NT2/D1 (cell line): ENCODE data around the gene ZCWPW1.
"Not testable (repeated sequence)": the region's sequence is repeated elsewhere in the genome, so short reads cannot be mapped to it uniquely, and the experiment has no call there.

Experiments used
- DNase-seq: peaks from one replicate; pipeline ENCODE4 v3.0.0-alpha.2; 2011; ENCODE audit warnings: low read depth, low spot score
- H3K27me3 ChIP-seq: 2 replicates; pipeline ENCODE4 v1.6.0; 2011; ENCODE audit warnings: mild to moderate bottlenecking; ENCODE audit not compliant: insufficient read length, insufficient read depth
- H3K36me3 ChIP-seq: 2 replicates; pipeline ENCODE4 v1.6.1; 2011; ENCODE audit warnings: mild to moderate bottlenecking, low read length, mixed read lengths; ENCODE audit not compliant: insufficient read depth, insufficient read length
- H3K4me1 ChIP-seq: 2 replicates; pipeline ENCODE4 v1.5.1; 2011; ENCODE audit not compliant: insufficient read depth, insufficient read length
- H3K4me3 ChIP-seq: 2 replicates; pipeline ENCODE4 v1.5.1; 2011; ENCODE audit warnings: low read depth; ENCODE audit not compliant: insufficient read length
- H3K9ac ChIP-seq: 2 replicates; pipeline ENCODE4 v1.6.0; 2011; ENCODE audit warnings: low read depth; ENCODE audit not compliant: insufficient read length
- H3K9me3 ChIP-seq: 2 replicates; pipeline ENCODE4 v1.5.1; 2011; ENCODE audit warnings: mild to moderate bottlenecking, low read length; ENCODE audit not compliant: insufficient read depth
- SUZ12 ChIP-seq: IDR thresholded peaks from 2 replicates; pipeline ENCODE4 v1.6.1; 2011; ENCODE audit not compliant: insufficient read length, insufficient read depth; ENCODE audit errors: extremely low read depth
- YY1 ChIP-seq: IDR thresholded peaks from 2 replicates; pipeline ENCODE4 v1.6.1; 2011; ENCODE audit not compliant: insufficient read length, insufficient read depth
- ZNF274 ChIP-seq: IDR thresholded peaks from 2 replicates; pipeline ENCODE4 v1.6.1; 2011; ENCODE audit warnings: mild to moderate bottlenecking, low read depth, low read length

The ZCWPW1 gene

DNA sequence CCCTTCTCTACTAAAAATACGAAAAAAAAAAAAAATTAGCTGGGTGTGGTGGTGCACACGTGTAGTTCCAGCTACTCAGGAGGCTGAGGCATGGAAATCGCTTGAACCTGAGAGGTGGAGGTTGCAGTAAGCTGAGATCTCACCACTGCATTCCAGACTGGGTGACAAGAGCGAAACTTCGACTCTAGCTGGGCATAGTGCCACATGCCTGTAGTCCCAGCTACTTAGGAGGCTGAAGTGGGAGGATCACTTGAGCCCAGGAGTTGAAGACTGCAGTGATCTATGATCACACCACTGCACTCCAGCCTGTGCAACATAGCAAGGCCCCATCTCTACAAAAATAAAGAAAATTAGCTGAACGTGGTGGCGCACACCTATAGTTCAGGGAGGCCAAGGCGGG, 36.8 kb upstream of the ZCWPW1 start:
- no peak for TF ChIP-seq YY1
- TF ChIP-seq ZNF274 = no peak
- TF ChIP-seq SUZ12 = no peak
- Histone ChIP-seq H3K36me3 (peaks cover 13% of the 10 kb centered on the region), H3K9ac (no peak overlapping the region)

DNA sequence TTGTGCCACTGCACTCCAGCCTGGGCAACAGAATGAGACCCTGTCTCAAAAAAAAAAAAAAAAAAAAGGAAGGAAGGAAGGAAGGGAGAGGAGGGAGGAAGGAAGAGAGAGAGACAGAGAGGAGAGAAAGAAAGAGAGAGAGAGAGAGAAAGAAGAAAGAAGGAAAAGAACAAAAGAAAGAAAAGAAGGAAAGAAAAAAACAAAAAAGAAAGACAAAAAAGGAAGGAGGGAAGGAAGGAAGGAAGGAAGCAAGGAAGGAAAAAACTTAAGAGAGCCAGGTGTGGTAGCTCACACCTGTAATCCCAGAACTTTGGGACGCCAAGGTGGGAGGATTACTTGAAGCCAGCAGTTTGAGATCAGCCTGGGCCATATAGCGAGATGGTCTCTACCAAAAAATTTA, 36.3 kb upstream of the ZCWPW1 start:
- H3K36me3 ChIP-seq = peaks cover 10% of the 10 kb centered on the region
- H3K4me3 ChIP-seq = no peak overlapping the region
- no peak for DNase-seq
- no peak overlapping the region for H3K9ac ChIP-seq
- H3K9me3 ChIP-seq = no peaks in the 10 kb centered on the region
- TF ChIP-seq YY1 = no peak
- TF ChIP-seq SUZ12 = no peak
- no peak for TF ChIP-seq ZNF274
- H3K27me3 ChIP-seq = no peaks in the 10 kb centered on the region
- H3K4me1 ChIP-seq = peaks cover 3% of the 10 kb centered on the region

More for the DNA sequence above, 36.8 kb upstream of the ZCWPW1 start:
- Histone ChIP-seq H3K27me3 (no peaks in the 10 kb centered on the region), H3K4me1 (peaks cover 3% of the 10 kb centered on the region), H3K9me3 (no peaks in the 10 kb centered on the region), H3K4me3 (no peak overlapping the region)
- no peak for DNase-seq

DNA sequence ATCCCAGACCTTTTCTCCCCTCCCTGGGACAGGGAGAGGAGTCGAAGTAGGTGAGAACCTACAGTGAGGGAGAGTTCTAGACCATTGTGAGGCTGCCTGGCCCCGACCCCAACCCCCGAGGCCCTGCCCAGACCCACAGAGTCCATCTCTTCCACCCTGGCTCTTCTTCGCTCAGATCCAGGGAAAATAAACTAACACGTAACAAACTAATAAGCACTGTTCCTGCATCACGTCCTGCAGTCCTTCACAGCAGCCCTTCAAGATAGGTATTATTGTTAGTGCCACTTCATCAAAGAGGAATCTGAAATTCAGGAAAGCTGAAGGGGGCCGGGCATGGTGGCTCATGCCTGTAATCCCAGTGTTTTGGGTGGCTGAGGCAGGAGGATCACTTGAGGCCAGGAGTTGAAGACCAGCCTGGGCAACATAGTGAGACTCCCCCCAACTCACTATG, 35.7 kb upstream of the ZCWPW1 start, which contains the start of gene SPACDR:
Gene SPACDR (minus strand): TSS at position 51 of the 451 bp plus-strand sequence. CDS start 235 bp downstream, outside the sequence.
- H3K9ac ChIP-seq = no peak within 1 kb of the TSS
- TF ChIP-seq YY1 (no peak), ZNF274 (no peak), SUZ12 (no peak)

DNA sequence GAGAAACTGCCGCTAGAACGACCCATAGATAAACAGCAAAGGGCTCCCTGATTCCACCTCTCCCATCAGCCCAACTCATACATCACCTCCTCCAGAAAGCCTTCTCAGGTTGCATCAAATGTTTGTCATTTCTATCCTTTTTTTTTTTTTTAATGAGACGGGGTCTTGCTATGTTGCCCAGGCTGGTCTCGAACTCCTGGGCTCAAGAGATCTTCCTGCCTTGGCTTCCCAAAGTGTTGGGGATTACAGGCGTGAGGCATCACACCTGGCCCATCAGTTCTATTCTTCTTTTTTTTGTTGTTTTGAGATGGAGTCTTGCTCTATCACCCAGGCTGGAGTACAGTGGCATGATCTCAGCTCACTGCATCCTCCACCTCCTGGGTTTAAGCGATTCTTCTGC, 28.5 kb upstream of the ZCWPW1 start:
- DNase-seq = no peak
- TF ChIP-seq ZNF274 (no peak), SUZ12 (no peak), YY1 (no peak)
- no peak overlapping the region for H3K9ac ChIP-seq
- no peaks in the 10 kb centered on the region for H3K36me3 ChIP-seq
- peaks cover 5% of the 10 kb centered on the region for H3K4me1 ChIP-seq
- no peaks in the 10 kb centered on the region for H3K9me3 ChIP-seq
- H3K4me3 ChIP-seq = no peak overlapping the region
- no peaks in the 10 kb centered on the region for H3K27me3 ChIP-seq

More for the DNA sequence above, 35.7 kb upstream of the ZCWPW1 start, which contains the start of gene SPACDR:
- Histone ChIP-seq H3K4me3 (no peak within 1 kb of the TSS), H3K9me3 (no peaks in the 10 kb centered on the region), H3K4me1 (no peaks in the 10 kb centered on the region), H3K36me3 (peaks cover 10% of the 10 kb centered on the region), H3K27me3 (no peaks in the 10 kb centered on the region)
- DNase-seq = no peak

DNA sequence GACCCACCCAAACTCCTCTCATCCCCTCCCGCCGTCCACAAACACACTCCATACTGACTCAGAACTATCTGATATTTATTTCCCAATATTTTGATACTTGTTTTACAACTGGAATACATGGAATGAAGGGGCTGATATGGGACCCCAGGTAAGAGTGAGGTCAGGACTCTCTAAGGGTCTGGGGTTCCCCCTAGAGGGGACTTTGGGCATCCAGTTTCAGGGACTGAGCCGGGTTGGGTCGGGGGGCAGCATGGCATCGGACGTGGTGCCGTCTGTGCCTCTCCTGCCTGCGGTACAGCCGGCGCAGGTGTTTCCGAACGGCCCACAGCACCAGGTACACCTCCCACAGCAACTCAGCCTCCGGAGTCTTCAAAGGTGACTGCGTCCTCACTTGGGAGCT, 28.1 kb upstream of the ZCWPW1 start:
- Histone ChIP-seq H3K4me1 (peaks cover 5% of the 10 kb centered on the region), H3K36me3 (no peaks in the 10 kb centered on the region), H3K9me3 (no peaks in the 10 kb centered on the region), H3K4me3 (no peak overlapping the region), H3K27me3 (no peaks in the 10 kb centered on the region), H3K9ac (no peak overlapping the region)
- no peak for TF ChIP-seq SUZ12
- TF ChIP-seq ZNF274 = no peak
- no peak for TF ChIP-seq YY1
- no peak for DNase-seq

DNA sequence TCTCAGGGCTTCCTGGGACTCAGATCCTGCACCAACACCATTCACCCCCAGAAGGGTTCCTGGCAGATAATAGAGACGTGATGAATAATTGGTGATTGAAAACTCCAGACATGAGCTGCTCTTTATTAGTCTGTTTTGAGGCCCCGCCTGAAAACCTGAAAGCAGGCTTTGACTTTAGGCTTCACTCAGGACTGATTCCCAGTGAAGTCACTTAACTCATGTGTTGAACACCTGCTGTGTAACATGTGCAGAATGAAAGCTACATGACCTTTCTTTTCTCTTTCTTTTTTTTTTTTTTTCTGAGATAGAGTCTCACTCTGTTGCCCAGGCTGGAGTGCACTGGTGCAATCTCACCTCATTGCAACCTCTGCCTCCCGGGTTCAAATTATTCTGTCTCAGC, 26.7 kb upstream of the ZCWPW1 start:
- H3K36me3 ChIP-seq = no peaks in the 10 kb centered on the region
- no peak for DNase-seq
- peaks cover 5% of the 10 kb centered on the region for H3K4me1 ChIP-seq
- no peaks in the 10 kb centered on the region for H3K9me3 ChIP-seq
- H3K4me3 ChIP-seq = no peak overlapping the region
- H3K27me3 ChIP-seq = no peaks in the 10 kb centered on the region
- TF ChIP-seq YY1 = no peak
- TF ChIP-seq ZNF274 = no peak
- no peak for TF ChIP-seq SUZ12
- H3K9ac ChIP-seq = no peak overlapping the region

DNA sequence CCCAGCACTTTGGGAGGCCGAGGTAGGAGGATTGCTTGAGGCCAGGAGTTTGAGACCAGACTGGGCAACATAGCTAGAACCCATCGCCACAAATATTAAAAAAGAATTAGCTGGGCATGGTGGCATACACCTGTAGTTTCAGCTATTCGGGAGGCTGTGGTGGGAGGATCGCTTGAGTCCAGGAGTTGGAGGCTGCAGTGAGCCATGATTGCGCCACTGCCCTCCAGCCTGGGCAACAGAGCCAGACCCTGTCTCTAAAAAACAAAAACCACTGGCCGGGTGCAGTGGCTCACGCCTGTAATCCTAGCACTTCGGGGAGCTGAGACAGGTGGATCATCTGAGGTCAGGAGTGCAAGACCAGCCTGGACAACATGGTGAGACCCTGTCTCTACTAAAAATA, 25.4 kb upstream of the ZCWPW1 start:
- not testable (repeated sequence) for DNase-seq, H3K4me1 ChIP-seq, H3K9ac ChIP-seq, H3K9me3 ChIP-seq, H3K27me3 ChIP-seq, H3K4me3 ChIP-seq, H3K36me3 ChIP-seq

DNA sequence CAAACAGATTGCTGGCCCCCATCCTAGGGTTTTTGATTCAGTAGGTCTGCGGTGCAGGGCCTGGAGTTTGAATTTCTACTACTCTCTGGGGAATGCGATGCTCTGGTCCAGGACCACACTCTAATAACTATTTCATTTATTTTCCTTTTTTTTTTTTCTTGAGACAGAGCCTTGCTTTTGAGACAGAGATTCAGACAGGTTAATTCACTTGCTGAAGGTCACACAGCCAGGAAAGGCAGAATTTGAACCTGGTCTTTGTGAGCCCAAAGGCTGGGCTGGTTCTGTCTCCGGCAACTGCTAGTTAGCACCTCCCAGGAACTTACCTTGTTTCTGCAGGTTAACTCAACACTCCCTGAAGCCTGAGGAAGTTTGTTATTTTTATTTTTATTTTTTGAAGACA, 24.0 kb upstream of the ZCWPW1 start:
- no peak for DNase-seq
- no peak overlapping the region for H3K9ac ChIP-seq
- H3K9me3 ChIP-seq = no peaks in the 10 kb centered on the region
- no peak overlapping the region for H3K4me3 ChIP-seq
- H3K27me3 ChIP-seq = no peaks in the 10 kb centered on the region
- H3K4me1 ChIP-seq = peaks cover 5% of the 10 kb centered on the region
- no peak for TF ChIP-seq YY1
- no peak for TF ChIP-seq SUZ12
- no peak for TF ChIP-seq ZNF274
- H3K36me3 ChIP-seq = no peaks in the 10 kb centered on the region
